GM12878 (cell line): Measurements from ENCODE around the gene SOBP. TPM values are rescaled to one million over a fixed set of nuclear protein-coding genes. Genes with fewer than 3 reads are reported as not detected.

Experiments
- ATAC-seq: fragments of 200-7000 bp; cut with Tn5 transposase; 3 replicates; pipeline ENCODE4 v1.9.1; 2020; ENCODE audit warnings: mild to moderate bottlenecking, moderate library complexity
- BruUV-seq: library from RNA; stranded (reverse); fragments of 400-500 nt; replicated peaks from 2 replicates; lab custom pipeline; 2021; lab: Mats Ljungman, UMichigan
- CTCF ChIA-PET: fragments of 300-600 bp; sonication (Branson Sonifier 250); formaldehyde crosslinking; extraction: SDS; loops from one replicate; lab custom pipeline; 2021; ENCODE audit warnings: inconsistent platforms; lab: Yijun Ruan, JAX
- POLR2A ChIA-PET: fragments of 350-600 bp; formaldehyde crosslinking; extraction: SDS; loops from one replicate; lab custom pipeline; 2021; ENCODE audit warnings: inconsistent platforms; lab: Charles Lee
- RAD21 ChIA-PET: fragments of 300-600 bp; sonication (Branson Sonifier 250); formaldehyde crosslinking; loops from one replicate; lab custom pipeline; 2023; ENCODE audit warnings: antibody characterized with exemption; ENCODE audit not compliant: unreplicated experiment; lab: Charles Lee
- SMC1A ChIA-PET: fragments of 300-600 bp; sonication (Branson Sonifier 250); formaldehyde crosslinking; loops from one replicate; lab custom pipeline; 2023; ENCODE audit not compliant: unreplicated experiment, uncharacterized antibody; lab: Charles Lee
- DNase-seq: peaks from one replicate; pipeline ENCODE4 v3.0.0-alpha.2; 2011; ENCODE audit warnings: low read depth, low spot score
- FAIRE-seq: peaks from 3 replicates; lab custom pipeline; 2011; peaks lifted over from hg19 to GRCh38; lab: Jason Lieb, UNC
- H2AFZ ChIP-seq: 2 replicates; pipeline ENCODE4 v1.6.0; 2011; ENCODE audit warnings: low read depth, low read length, control low read depth; ENCODE audit not compliant: control insufficient read depth
- H3K27ac ChIP-seq: 2 replicates; pipeline ENCODE4 v1.5.1; 2011; ENCODE audit warnings: control low read depth; ENCODE audit not compliant: control insufficient read depth, insufficient read depth
- H3K27me3 ChIP-seq, 2 experiments: replicated peaks in 1 of 2; 2 replicates each; pipeline versions ENCODE4 v1.6.0 to v1.6.1; 2011; ENCODE audit warnings: low read length in 1 of 2; ENCODE audit not compliant: control insufficient read depth in 2 of 2, insufficient read depth in 2 of 2
- H3K36me3 ChIP-seq, 2 experiments: 2 replicates each; pipeline ENCODE4 v1.5.1; 2011; ENCODE audit warnings: low read length in 1 of 2; ENCODE audit not compliant: control insufficient read depth in 2 of 2, insufficient read depth in 2 of 2
- H3K4me1 ChIP-seq: 2 replicates; pipeline ENCODE4 v1.6.1; 2011; ENCODE audit warnings: mild to moderate bottlenecking, low read length, moderate library complexity, mixed read lengths; ENCODE audit not compliant: control insufficient read depth, insufficient read depth
- H3K4me2 ChIP-seq: 2 replicates; pipeline ENCODE4 v1.6.0; 2011; ENCODE audit warnings: control low read depth; ENCODE audit not compliant: control insufficient read depth, insufficient read depth
- H3K4me3 ChIP-seq: fragments of 200-600 bp; sonication (generic); 2 replicates; pipeline ENCODE4 v1.5.1; 2016
- H3K79me2 ChIP-seq: 2 replicates; pipeline ENCODE4 v1.6.0; 2011; ENCODE audit warnings: low read length; ENCODE audit not compliant: control insufficient read depth, insufficient read depth
- H3K9ac ChIP-seq: 2 replicates; pipeline ENCODE4 v1.8.0; 2011; ENCODE audit warnings: low read length, control low read depth, mixed read lengths; ENCODE audit not compliant: control insufficient read depth, insufficient read depth
- H3K9me3 ChIP-seq: replicated peaks from 3 replicates; pipeline ENCODE4 v1.5.1; 2011; ENCODE audit warnings: mild to moderate bottlenecking, low read length; ENCODE audit not compliant: control insufficient read depth, insufficient read depth
- H4K20me1 ChIP-seq: 2 replicates; pipeline ENCODE4 v1.6.0; 2011; ENCODE audit not compliant: control insufficient read depth, insufficient read depth
- CBFB ChIP-seq: IDR thresholded peaks from 2 replicates; pipeline ENCODE4 v1.6.1; 2016; ENCODE audit warnings: antibody characterized with exemption, low read depth
- CHD2 ChIP-seq: IDR thresholded peaks from 2 replicates; pipeline ENCODE4 v1.6.1; 2011; ENCODE audit warnings: low read depth, low read length, improper control_type of control experiment, borderline replicate concordance
- EGR1 ChIP-seq, 2 experiments: IDR thresholded peaks; 1 replicate in 1 of 2; 2 replicates in 1 of 2; pipeline ENCODE4 v1.6.1; 2011 to 2012; ENCODE audit warnings: low read depth in 2 of 2, low read length in 2 of 2, borderline replicate concordance in 1 of 2, mild to moderate bottlenecking in 1 of 2, moderate library complexity in 1 of 2
- HDAC6 ChIP-seq: fragments of 200-600 bp; sonication (generic); IDR thresholded peaks from one replicate; pipeline ENCODE4 v1.8.0; 2017; ENCODE audit warnings: antibody characterized with exemption; ENCODE audit not compliant: unreplicated experiment
- KLF5 ChIP-seq: fragments of 450-650 bp; IDR thresholded peaks from 2 replicates; pipeline ENCODE4 v1.6.1; 2014; ENCODE audit warnings: mild to moderate bottlenecking; ENCODE audit not compliant: partially characterized antibody
- LARP7 ChIP-seq: fragments of 450-650 bp; IDR thresholded peaks from 2 replicates; pipeline ENCODE4 v1.6.1; 2017; ENCODE audit warnings: mild to moderate bottlenecking
- MXI1 ChIP-seq: fragments of 150-350 bp; IDR thresholded peaks from 2 replicates; pipeline ENCODE4 v1.6.1; 2011; ENCODE audit warnings: low read depth, mild to moderate bottlenecking, inconsistent platforms, low read length, improper control_type of control experiment
- NBN ChIP-seq: fragments of 450-650 bp; IDR thresholded peaks from 2 replicates; pipeline ENCODE4 v1.6.1; 2016
- NRF1 ChIP-seq: conservative IDR thresholded peaks from 2 replicates; pipeline ENCODE4 v1.6.1; 2011; ENCODE audit warnings: mild to moderate bottlenecking, low read depth, low read length, improper control_type of control experiment
- SMAD1 ChIP-seq: fragments of 450-650 bp; IDR thresholded peaks from 2 replicates; pipeline ENCODE4 v1.6.1; 2018; ENCODE audit warnings: mild to moderate bottlenecking, low read depth; ENCODE audit not compliant: partially characterized antibody
- STAT3 ChIP-seq: IDR thresholded peaks from 2 replicates; pipeline ENCODE4 v1.6.1; 2011; ENCODE audit warnings: low read depth, low read length, improper control_type of control experiment
- YY1 ChIP-seq: IDR thresholded peaks from 2 replicates; pipeline ENCODE4 v1.6.1; 2011; ENCODE audit warnings: low read depth, mild to moderate bottlenecking, low read length
- in situ Hi-C: fragments of 300-500 bp; cut with MboI; formaldehyde crosslinking; loops from 9 replicates; pipeline ENCODE4 v1.14.3; 2018; ENCODE audit warnings: mixed read lengths
- intact Hi-C: fragments of 100-400 bp; cut with micrococcal nuclease; formaldehyde crosslinking; loops from one replicate; pipeline ENCODE4 v1.14.2; 2022; ENCODE audit not compliant: unreplicated experiment
- polyA plus RNA-seq, 11 experiments: library from polyadenylated mRNA; depleted of rRNA in 4 of 11; unstranded in 6 of 11; stranded (reverse) in 5 of 11; fragments of >200 nt; fragmentation: Nextera tagmentation in 4 of 11; fragmentation: Illumina TruSeq in 1 of 11; extraction: Ambion mirVana in 4 of 11; extraction: Trizol in 1 of 11; gene quantifications; 1 replicate in 1 of 11; 2 replicates in 10 of 11; pipeline versions ENCODE4 v1.2.1 to v1.2.3, GENCODE V29; 2011 to 2016; ENCODE audit warnings: inconsistent platforms in 2 of 11, missing spikeins in 2 of 11, low read depth in 1 of 11
- total RNA-seq, 4 experiments: library from RNA; depleted of rRNA in 3 of 4; stranded (reverse); fragments of >200 nt in 3 of 4; fragmentation: Illumina TruSeq in 1 of 4; extraction: Trizol in 1 of 4; gene quantifications; 2 replicates each; pipeline versions ENCODE4 v1.2.1 to v1.2.3, GENCODE V29; 2013 to 2021
- TF ChIP-seq, protein P1 (sequence below): fragments of 450-650 bp; IDR thresholded peaks from 2 replicates; pipeline ENCODE4 v1.6.1; 2017; ENCODE audit warnings: mild to moderate bottlenecking, low read depth, inconsistent platforms; ENCODE audit not compliant: poor library complexity, severe bottlenecking
- TF ChIP-seq, protein P2 (sequence below): fragments of 450-650 bp; formaldehyde crosslinking; IDR thresholded peaks from 2 replicates; pipeline ENCODE4 v1.4.0; 2022; ENCODE audit warnings: mild to moderate bottlenecking, moderate library complexity
- TF ChIP-seq, protein P3 (sequence below): IDR thresholded peaks from 2 replicates; pipeline ENCODE4 v1.6.1; 2012; ENCODE audit warnings: improper control_type of control experiment, low read depth, low read length; ENCODE audit not compliant: insufficient replicate concordance

SOBP gene
- total and polyA plus RNA-seq, 10 of the 15 experiments (the other 5 are each of a cell fraction or from before 2014, with no cell fraction given): 0.49 to 1.9 (median 0.78) TPM

DNA sequence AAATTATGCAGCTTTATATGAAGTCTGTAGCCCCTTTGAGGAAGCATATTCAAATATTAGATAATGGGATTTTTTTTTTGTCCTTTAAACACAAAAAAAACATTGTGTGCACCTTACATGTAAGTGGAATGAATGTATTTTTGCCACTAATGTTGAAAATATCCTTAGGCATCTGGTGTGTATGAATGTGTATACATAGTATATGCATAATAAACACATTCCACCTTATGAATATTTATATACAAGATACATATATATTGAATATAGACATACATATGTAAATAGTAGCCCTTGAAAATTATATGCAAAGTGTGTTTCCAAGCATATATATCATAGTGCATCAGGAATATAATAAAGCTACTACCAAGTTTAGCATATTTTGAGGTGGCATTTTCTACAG, 94.8 kb downstream of the SOBP start:
- POLR2A ChIA-PET: no interaction called here
- DNase-seq (no peak), FAIRE-seq (no peak), ATAC-seq (no peak)
- no peak overlapping the region for H3K9ac ChIP-seq
- H3K36me3 ChIP-seq: no peaks in the 10 kb centered on the region
- no peak overlapping the region for H2AFZ ChIP-seq
- no peaks in the 10 kb centered on the region for H3K4me1 ChIP-seq
- peaks cover 3% of the 10 kb centered on the region in 2 experiments; a peak in 2 of 4 replicates for H3K27me3 ChIP-seq
- H3K9me3 ChIP-seq: no peaks in the 10 kb centered on the region
- SMC1A ChIA-PET: no interaction called here
- H3K4me3 ChIP-seq: no peak overlapping the region
- RAD21 ChIA-PET: no interaction called here
- no TSS peak for BruUV-seq
- no peak overlapping the region for H3K27ac ChIP-seq
- no peaks in the 10 kb centered on the region for H3K79me2 ChIP-seq
- TF ChIP-seq KLF5 (no peak), CBFB (no peak), YY1 (no peak), NBN (no peak), NRF1 (no peak), STAT3 (no peak), EGR1 (IDR thresholded peaks at IDR 0.05; ENCODE audit: borderline replicate concordance in 1 of 2, low read depth in 2 of 2, low read length in 2 of 2) (no peak), SMAD1 (no peak), LARP7 (no peak), HDAC6 (no peak), MXI1 (no peak), CHD2 (no peak)
- TF ChIP-seq, protein P1, sequence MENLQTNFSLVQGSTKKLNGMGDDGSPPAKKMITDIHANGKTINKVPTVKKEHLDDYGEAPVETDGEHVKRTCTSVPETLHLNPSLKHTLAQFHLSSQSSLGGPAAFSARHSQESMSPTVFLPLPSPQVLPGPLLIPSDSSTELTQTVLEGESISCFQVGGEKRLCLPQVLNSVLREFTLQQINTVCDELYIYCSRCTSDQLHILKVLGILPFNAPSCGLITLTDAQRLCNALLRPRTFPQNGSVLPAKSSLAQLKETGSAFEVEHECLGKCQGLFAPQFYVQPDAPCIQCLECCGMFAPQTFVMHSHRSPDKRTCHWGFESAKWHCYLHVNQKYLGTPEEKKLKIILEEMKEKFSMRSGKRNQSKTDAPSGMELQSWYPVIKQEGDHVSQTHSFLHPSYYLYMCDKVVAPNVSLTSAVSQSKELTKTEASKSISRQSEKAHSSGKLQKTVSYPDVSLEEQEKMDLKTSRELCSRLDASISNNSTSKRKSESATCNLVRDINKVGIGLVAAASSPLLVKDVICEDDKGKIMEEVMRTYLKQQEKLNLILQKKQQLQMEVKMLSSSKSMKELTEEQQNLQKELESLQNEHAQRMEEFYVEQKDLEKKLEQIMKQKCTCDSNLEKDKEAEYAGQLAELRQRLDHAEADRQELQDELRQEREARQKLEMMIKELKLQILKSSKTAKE: no peak
- TF ChIP-seq, protein P2, sequence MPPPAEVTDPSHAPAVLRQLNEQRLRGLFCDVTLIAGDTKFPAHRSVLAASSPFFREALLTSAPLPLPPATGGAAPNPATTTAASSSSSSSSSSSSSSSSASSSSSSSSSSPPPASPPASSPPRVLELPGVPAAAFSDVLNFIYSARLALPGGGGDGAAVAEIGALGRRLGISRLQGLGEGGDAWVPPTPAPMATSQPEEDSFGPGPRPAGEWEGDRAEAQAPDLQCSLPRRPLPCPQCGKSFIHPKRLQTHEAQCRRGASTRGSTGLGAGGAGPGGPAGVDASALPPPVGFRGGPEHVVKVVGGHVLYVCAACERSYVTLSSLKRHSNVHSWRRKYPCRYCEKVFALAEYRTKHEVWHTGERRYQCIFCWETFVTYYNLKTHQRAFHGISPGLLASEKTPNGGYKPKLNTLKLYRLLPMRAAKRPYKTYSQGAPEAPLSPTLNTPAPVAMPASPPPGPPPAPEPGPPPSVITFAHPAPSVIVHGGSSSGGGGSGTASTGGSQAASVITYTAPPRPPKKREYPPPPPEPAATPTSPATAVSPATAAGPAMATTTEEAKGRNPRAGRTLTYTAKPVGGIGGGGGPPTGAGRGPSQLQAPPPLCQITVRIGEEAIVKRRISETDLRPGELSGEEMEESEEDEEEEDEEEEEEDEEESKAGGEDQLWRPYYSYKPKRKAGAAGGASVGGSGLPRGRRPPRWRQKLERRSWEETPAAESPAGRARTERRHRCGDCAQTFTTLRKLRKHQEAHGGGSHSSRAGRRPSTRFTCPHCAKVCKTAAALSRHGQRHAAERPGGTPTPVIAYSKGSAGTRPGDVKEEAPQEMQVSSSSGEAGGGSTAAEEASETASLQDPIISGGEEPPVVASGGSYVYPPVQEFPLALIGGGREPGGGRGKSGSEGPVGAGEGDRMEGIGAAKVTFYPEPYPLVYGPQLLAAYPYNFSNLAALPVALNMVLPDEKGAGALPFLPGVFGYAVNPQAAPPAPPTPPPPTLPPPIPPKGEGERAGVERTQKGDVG (CRISPR knock-in tag): no peak
- TF ChIP-seq, protein P3, sequence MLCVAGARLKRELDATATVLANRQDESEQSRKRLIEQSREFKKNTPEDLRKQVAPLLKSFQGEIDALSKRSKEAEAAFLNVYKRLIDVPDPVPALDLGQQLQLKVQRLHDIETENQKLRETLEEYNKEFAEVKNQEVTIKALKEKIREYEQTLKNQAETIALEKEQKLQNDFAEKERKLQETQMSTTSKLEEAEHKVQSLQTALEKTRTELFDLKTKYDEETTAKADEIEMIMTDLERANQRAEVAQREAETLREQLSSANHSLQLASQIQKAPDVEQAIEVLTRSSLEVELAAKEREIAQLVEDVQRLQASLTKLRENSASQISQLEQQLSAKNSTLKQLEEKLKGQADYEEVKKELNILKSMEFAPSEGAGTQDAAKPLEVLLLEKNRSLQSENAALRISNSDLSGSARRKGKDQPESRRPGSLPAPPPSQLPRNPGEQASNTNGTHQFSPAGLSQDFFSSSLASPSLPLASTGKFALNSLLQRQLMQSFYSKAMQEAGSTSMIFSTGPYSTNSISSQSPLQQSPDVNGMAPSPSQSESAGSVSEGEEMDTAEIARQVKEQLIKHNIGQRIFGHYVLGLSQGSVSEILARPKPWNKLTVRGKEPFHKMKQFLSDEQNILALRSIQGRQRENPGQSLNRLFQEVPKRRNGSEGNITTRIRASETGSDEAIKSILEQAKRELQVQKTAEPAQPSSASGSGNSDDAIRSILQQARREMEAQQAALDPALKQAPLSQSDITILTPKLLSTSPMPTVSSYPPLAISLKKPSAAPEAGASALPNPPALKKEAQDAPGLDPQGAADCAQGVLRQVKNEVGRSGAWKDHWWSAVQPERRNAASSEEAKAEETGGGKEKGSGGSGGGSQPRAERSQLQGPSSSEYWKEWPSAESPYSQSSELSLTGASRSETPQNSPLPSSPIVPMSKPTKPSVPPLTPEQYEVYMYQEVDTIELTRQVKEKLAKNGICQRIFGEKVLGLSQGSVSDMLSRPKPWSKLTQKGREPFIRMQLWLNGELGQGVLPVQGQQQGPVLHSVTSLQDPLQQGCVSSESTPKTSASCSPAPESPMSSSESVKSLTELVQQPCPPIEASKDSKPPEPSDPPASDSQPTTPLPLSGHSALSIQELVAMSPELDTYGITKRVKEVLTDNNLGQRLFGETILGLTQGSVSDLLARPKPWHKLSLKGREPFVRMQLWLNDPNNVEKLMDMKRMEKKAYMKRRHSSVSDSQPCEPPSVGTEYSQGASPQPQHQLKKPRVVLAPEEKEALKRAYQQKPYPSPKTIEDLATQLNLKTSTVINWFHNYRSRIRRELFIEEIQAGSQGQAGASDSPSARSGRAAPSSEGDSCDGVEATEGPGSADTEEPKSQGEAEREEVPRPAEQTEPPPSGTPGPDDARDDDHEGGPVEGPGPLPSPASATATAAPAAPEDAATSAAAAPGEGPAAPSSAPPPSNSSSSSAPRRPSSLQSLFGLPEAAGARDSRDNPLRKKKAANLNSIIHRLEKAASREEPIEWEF: no peak
- H3K4me2 ChIP-seq: no peak overlapping the region
- H4K20me1 ChIP-seq: no peaks in the 10 kb centered on the region
- intact Hi-C loops: no loop called here
- in situ Hi-C loops: no loop called here
- CTCF ChIA-PET: interaction anchor here (0.6 kb wide), 1 partner anchor 18 kb away, joined by 3 read pairs; no protein-coding TSS in a partner anchor
